Activated naive CD4-positive, alpha-beta T cell (primary cell): ENCODE data around the gene TBC1D9.
"Not testable (repeated sequence)": the region's sequence is repeated elsewhere in the genome, so short reads cannot be mapped to it uniquely, and the experiment has no call there.

Experiments
- DNase-seq, 4 experiments: peaks; one replicate each; lab custom pipeline; 2025; lab: John Stamatoyannopoulos, UW

The TBC1D9 gene

DNA sequence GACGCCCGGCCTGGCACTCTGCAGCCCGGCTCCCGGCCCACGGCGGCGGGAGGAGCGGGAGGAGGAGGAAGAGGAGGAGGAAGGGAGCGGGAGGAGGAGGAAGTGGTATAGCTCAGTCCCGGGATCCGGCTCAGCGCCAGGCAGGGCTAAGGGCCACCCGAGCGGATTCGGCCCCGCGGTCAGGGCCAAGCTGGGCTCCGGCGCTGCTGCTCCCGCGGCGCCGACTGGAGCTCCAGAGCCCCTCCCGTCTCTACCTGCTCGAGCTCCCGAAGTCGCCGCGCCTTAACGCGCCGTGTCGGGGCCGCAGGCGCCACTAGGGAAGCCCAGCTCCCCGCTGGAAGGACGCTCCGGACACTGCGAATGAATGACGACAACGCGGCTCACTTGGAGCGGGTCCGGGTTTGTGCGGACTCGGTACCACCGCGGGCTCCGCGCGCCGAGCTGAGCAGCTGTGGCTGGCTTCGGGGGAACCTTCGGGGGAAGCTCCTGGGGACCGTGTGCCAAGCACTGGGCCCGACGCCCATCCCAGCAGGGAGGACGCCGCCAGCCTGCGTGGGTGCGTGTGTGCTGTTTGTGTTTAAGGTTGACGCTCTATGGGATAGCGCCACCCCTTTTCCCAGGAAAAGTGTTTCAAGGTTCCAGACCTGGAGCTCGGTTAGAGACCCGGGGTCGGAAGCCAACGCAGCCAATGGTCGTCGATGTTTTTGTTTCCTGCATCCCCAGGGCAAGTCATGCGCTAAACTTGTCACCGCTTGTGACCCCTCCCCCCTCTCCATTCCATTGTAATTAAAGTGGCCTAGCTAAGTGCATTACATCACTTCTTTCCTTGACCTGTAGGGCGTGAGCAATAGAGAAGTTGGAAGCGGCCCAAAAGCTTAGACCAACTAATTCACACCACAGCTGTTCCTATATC is at the start of gene TBC1D9:
Gene TBC1D9, minus strand, starts transcription at position 67 of the 913 bp plus-strand sequence. CDS start 340 bp downstream, outside the sequence.
- DNase-seq = no peak

DNA sequence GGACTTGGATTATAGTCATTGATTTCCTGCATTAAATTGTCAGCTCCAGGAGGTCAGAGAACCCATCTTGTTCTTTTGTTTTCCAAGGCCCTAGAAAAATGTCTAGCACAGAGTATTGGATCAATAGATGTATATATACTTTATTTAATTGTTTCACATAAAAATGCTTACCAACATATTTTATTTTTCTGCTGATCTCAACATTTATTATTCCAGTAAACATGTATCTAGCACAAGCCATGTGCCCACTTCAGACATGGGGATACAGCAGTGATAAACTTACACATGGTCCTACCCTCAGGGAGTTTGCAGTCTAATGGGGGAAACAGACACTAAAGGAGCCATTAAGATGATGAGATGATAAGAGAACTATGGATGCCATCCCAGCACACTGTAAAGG is 49.1 kb upstream of the TBC1D9 start:
- no peak for DNase-seq

DNA sequence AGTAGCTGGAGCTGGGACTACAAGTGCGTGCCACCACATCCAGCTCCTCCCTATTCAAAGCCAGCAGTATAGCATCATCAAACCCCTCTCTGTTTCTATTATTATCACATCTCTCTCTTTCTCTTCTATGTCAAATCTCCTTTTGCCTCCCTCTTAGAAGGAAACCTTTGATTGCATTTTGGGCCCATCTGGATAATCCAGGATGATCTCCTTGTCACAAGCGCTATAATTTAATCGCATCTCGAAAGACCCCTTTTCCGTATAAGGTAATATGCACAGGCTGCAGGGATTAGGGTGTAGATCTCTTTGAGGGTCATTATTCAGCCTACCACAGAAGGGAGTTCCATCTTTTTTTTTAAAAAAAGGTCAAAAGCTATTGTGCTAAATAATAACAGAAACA is 46.4 kb upstream of the TBC1D9 start:
- no peak for DNase-seq

DNA sequence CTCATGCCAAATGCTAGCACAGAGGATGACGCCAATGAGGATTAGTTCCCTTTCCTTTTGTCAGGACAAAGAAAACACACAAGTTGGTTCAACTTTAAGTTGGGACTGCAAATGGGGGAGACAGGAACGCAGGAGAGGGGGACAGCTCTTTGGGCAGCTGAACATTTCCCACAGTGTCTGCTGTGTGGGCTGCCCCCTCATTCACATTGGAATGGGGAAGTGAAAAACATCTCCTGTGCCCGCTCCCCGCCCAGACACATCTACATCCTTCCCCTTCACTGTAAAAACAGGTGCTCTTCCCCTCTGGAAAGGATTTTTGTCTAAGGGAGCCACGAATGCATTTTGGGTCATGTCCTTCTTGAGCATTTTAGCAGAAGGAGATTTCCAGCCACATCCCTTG is 44.5 kb upstream of the TBC1D9 start:
- DNase-seq = no peak

DNA sequence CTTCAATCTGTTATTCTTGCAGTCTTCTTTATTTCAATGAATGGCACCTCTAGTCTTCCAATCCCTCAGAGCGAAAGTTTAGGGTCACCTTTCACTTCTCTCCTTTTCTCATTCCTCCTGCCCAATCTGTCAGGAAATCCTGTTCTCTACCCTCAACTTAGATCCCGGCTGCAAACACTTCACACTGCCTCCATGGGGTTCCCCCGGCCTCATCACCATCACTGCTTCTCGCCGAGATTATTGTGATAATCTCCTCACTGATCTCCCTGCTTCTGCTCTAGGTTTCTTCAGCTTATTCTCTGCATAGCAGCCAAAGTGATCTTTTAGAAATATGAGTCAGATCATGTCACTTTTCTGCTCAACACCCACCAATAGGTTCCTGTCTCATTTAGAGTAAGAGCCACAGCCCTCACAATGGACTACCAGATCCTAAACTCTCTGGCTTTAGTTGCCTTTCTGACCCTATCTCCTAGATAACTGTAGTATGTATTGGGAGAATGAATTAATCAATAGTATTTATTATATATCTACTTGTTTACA is 43.6 kb upstream of the TBC1D9 start:
- DNase-seq = no peak

DNA sequence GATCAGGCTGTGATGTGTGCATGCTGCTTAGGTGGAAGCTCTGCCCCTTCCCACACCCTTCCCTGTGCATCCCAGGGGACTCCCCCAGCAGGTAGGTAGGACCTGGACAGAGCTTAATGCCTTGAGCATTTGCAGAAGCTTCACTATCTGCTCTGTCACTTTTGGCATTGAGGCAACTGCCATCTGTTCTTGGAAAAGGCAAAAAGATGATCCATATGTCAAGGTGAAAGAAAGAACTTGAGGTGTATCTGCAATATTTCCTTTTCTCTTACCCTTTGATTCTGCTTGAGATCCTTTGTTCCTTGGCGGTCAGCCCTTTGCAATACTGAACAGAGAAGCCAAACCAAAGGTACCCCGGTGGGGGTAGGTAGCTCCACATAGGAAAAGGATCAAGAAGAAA is 37.1 kb upstream of the TBC1D9 start:
- no peak for DNase-seq

DNA sequence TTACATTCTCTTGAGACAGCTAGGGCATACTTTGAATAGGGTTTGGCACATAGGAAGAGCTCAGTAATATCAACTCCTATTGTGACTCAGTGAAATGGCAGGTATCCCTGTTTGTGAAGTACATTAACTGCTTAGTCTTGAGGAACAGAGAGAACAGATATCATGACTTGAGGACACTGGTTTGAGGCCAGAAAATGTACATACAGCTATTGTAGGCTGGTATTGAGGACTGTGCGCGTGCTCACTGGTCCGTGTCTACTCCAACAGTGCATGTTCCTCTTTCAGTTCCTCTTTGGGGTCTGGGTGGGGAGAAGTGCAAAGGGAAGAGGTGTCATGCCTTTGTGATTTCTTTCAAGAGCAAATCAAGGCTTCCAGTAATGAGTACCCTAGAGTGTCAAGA is 34.6 kb upstream of the TBC1D9 start:
- no peak for DNase-seq

DNA sequence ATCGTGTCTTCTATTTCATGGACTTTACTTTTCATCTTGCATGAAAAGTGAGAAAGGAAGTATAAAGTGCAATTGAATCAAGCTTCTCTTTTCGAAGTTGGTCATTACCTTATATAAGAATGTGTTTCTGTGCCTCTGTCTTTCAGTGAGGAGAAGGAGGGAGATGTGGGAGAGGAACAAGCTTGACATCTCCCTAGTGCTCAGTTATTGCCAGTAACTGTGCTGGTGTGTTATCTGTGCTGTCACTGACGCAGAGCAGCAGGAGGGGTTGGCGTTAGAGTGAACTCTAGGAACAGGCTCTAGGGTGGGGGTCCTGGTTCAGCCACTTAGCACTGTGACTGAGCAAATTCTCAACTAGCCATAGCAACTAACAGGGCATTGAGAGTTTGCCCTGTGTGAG is 34.0 kb upstream of the TBC1D9 start:
- no peak for DNase-seq

DNA sequence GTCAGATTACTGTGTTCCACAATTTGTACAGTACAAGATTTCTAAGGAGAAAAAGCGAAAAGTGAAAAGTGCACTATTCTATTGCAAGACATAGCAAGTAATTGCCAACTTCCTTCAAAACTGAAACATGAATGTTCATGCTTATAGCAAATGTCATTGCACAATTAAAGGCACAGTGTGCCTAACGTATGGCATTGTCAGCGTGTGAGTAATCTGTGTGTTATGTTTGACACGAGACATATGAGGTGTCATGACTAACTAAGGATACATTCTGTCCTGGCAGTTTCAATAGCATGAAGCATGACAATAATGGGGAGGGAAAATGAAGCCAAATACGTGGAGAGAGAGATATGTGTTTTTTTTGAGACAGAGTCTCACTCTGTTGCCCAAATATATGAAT is 33.6 kb upstream of the TBC1D9 start:
- no peak for DNase-seq

DNA sequence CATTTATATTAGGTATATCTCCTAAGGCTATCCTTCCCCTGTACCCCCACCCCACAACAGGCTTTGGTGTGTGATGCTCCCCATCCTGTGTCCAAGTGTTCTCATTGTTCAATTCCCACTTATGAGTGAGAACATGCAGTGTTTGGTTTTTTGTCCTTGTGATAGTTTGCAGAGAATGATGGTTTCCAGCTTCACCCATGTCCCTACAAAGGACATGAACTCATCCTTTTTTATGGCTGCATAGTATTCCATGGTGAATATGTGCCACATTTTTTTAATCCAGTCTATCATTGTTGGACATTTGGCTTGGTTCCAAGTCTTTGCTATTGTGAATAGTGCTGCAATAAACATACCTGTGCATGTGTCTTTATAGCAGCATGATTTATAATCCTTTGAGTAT is 26.6 kb upstream of the TBC1D9 start:
- not testable (repeated sequence) for DNase-seq

DNA sequence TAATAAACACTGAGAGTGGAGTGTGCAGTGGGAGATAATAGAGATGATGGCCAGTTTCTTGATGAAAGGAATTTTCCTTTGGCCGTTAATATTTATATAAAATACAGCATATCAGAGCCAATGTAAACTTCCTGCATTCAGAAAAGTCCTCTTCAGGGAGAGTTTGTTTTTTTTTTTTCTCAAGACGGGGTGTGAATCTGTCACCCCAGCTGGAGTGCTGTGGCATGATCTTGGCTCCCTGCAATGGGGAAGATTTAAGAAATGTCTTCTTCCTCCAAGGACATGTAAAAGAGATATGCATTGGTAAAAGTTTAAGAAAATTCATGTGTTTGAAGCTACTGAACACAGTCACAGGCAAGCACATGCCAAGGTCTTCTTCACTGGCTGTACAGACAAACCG is 25.4 kb upstream of the TBC1D9 start:
- no peak for DNase-seq

DNA sequence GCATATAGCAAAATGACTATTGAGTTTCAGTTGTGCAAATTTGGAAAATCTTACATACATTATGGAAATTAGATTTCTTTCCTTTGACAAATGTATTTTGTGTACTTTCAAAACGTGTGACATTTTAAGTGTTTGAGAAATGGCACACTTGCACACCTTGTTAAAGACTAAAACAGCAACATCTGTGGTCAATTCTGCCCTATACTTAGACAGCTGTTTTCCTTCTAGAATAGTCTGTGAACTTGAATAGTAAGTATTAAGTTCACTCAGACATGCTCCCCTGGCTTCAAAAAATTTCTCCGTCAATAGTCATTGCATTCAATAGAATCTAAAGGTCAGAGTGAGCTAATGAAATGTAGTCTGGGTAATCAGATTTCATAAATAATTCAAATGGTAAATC is 21.7 kb upstream of the TBC1D9 start:
- no peak for DNase-seq

DNA sequence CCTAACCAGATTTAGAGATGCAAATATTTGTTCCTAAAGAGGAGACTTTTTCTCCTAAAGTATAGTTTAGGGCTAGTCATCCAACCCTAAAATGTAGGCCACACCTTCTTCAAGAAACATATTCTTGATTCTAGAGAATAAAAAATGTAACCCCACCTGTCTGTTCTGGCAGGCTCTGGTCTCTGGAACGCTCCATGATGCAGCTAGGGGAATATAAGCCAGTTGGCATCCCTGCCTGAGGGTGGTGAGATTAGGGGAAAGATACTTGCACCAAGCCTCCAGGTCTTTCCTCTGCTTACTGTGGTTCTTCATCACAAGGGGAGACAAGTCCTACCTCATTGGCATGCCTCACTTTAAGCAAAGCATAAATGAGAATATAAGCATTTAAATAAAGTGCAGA is 21.2 kb upstream of the TBC1D9 start:
- DNase-seq = no peak

DNA sequence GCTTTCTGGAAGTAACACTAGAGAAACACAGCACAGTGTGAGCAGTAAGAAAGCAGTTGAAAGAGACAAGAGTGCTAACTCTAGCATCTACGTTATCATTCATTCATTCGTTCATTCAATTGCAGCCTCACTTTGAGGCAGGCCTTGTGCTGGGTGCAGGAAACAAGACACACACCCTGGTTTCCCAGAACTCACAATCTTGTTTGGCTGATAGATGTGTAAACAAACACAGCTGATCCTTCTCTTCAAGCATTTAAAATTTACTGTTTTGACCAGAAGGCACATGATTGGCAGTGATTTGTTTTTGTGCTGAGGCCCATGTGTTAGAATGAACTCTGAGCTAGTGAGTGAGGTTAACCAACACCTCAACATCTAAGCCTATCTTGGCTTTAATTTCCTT is 20.4 kb upstream of the TBC1D9 start:
- DNase-seq = no peak

DNA sequence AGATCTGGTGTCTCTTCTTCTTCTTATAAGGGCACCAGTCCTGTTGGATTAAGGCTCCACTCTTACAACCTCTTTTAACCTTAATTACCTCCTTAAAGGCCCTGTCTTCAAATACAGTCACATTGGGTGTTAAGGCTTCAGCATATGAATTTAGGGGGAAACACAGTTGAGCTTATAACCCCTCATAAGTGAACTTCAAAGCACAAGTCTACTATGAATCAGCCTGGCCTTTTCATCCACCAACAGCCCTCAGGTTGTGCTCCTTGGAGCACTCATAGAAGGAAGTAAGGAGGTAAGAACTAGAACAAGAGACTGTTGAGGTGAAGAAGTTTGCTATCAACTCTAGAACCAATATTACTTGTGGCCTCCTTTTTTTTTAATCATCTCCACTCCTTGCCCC is 18.8 kb upstream of the TBC1D9 start:
- DNase-seq = no peak

DNA sequence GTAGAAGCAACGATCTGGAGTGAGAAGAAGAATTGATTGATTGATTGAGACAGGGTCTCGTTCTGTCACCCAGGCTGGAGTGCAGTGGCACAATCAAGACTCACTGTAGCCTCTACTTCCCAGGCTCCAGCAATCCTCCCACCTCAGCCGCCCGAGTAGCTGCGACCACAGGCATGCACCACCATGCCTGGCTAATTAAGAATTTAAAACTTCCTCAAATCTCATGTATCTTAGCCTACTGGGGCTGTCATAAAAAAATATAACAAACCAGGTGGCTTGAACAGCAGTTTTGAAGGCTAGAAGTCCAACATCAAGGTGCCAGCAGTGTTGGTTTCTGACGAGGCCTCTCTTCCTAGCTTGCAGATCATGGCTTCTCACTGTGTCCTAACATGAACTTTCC is 18.3 kb upstream of the TBC1D9 start:
- no peak for DNase-seq

DNA sequence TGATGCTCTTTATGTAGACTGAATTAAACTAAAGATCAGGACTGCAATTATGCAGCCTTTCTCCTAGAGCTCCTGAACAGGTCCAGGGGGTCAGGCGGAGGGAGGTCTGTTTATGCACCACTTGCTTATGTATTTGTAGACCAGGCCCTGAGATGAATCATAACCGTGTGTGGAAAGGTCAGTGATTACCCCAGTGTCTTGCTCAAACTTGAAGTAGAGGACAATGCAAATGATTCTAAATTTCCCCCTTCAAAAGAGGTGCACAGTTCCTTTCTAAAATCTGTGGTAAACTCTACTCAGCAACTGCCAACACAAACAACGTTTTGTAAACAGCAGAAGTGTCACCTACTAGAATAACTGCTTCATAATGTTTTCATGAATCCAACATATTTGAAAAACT is 13.0 kb upstream of the TBC1D9 start:
- DNase-seq = no peak

DNA sequence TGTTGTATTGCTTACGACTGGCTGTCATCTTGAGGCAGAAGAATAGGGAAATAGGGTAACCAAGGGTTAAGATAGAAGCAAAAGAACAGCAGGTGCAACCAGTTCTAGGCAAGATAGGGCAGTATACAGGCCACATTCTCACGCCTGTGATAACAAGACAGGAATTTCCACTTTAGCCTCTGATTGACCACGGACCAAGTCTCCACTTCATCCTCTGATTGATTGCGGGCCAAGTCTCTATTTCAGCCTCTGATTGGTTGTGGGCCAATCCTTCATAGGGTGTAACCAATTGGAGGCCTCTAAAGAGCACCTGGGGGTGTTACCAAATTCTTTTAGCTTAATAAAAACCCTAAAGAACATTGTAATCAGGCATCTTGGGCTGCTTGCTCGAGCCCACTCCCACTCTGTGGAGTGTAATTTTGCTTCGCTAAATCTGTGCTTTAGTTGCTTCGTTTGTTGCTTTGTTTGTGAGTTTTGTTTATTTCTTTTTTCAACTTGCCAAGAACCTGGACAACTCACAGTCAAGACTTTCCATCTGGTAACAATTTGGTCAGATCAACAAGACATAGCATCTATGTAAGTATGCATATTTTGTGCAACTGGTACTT is 8.7 kb upstream of the TBC1D9 start:
- no peak for DNase-seq

DNA sequence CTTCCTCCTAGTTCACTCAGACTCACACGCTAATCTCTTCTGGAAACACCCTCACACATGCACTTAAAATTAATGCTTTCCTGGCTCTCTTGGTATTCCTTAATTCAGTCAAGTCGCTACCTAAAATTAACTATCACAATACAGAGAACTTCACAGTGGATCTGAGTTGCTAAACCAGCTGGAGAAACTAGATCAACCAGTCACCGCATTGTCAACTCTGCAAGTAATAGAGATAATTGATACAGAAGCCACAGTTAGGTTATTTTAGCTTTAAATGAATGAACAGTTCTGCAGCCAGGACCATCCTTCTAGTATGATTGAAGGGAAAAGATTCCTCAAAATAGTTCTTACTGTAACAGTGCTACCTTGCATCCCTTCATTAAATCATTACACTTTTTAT is 6.0 kb upstream of the TBC1D9 start:
- DNase-seq = no peak

DNA sequence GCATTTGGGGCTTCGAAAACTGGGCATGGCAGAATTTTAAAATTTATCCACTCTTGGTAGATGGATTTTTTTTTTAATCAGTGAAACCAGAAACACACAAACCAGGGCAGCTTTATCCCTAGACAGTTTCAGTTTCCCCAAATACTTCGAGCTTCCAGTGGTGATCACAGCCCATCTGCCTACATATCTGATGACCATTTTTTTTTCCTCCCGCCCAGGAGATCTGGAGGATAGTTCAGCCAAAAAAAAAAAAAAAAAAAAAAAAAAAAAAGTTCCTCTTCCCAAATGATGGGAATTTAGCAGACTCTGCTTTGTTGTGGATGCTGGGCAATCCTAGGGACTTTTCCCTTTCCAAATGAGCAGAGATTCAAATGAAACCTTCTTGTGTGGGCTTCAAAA is 1.0 kb upstream of the TBC1D9 start:
- DNase-seq = no peak

DNA sequence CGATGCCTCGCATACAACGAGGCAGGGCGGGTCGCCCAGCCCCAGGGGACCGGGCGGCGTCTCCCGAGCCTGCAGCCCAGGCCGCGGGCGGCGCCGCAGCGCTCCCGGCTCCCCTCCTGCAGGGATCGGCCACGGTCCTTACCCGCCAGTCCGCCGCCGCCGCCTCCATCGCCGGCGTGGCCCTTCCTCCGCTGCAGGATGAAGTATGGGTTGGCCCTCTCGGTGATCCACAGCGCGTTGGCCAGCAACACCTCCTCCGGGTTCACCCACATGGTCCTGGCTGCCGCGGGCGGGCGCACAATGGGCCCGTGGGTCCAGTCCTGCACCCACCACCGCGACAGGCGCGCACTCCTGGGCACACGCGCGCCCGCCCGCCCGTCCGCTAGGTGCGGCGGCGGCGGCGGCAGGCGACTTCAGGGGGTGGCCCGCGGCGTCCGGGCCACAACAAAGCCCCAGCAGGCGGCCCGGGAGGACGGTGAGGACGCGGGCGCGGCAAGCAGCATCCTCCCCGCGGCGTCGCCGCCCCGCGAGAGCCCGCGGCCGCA is 339 bp downstream of the TBC1D9 start:
- DNase-seq = no peak

DNA sequence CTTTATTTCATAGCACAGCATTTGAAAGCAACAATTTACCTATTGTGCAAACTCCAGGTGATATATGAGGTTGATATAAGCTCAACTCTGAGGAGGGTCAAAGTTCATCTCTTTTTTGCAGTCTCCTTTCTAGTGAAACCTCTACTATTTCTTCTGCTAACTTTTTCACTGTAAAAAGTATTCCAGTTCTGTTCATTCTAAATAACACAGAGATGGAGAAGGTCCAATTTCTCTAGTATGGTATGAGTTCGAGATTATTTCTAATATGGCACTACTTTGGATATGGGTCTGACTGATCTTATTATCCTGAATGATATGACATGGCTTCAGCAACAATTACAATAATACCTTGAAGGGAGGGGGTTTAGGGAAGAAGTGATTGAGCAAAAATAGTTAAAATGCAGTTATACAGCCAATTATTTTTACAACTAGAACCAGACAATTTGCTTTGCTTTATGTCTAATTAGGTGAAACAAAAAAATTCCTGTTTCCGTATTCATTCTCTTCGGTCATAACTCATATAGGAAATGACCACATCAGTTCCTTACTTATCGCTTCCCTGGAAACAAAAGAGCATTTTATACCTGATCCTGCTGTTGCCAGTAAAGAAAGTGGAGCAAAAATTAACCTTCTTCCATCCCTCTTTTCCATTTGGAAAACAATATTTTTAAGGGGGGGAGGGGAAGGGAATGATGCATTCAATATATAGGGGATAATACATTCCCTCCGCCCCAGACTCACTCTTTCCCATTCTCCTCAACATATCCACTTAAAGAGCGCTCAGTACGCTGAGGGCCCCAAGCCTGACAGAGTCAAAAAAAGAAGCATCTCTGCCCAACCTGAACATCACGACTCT is 1.0 kb downstream of the TBC1D9 start:
- no peak for DNase-seq
